HG02981 (cell line): ENCODE measurements around the gene SPACA1.
A peak's percentile ranks its signal among the peaks of the same experiment; 100 is the strongest.
"Not testable (repeated sequence)": the region's sequence is repeated elsewhere in the genome, so short reads cannot be mapped to it uniquely, and the experiment has no call there.

ENCODE experiments used
- ATAC-seq: cut with Tn5 transposase; IDR thresholded peaks from one replicate; pipeline ENCODE4 v1.9.1; 2021; ENCODE audit warnings: mild to moderate bottlenecking, moderate library complexity; ENCODE audit not compliant: unreplicated experiment

SPACA1 gene, protein sequence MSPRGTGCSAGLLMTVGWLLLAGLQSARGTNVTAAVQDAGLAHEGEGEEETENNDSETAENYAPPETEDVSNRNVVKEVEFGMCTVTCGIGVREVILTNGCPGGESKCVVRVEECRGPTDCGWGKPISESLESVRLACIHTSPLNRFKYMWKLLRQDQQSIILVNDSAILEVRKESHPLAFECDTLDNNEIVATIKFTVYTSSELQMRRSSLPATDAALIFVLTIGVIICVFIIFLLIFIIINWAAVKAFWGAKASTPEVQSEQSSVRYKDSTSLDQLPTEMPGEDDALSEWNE

DNA sequence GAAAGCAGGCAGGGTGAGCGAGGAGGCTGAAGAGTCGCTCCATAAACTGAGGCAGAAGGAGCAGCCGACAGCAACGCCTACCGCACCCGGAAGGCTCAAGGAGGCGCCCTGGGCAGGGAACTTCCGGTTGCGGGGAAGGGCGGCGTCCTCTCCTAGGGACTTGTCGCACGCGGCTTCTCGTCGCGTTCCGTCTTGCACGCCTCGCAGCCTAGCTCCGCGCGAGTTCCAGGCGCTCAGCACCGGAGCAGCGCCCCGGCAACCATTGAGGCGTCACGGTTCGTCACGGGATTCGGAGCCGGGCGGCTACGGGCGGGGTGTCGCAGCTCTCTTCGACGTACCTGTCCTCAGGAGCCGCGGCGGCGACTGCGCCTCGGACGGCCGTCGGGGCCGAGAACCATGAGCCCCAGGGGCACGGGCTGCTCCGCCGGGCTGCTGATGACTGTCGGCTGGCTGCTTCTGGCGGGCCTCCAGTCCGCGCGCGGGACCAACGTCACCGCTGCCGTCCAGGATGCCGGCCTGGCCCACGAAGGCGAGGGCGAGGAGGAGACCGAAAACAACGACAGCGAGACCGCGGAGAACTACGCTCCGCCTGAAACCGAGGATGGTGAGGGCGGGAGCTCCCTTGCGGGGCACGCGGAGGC, at the start of gene SPACA1:
Gene SPACA1 (plus strand): TSS at position 332 of the 641 bp plus-strand sequence. CDS start 65 bp downstream, at position 397.
- ATAC-seq: no peak

DNA sequence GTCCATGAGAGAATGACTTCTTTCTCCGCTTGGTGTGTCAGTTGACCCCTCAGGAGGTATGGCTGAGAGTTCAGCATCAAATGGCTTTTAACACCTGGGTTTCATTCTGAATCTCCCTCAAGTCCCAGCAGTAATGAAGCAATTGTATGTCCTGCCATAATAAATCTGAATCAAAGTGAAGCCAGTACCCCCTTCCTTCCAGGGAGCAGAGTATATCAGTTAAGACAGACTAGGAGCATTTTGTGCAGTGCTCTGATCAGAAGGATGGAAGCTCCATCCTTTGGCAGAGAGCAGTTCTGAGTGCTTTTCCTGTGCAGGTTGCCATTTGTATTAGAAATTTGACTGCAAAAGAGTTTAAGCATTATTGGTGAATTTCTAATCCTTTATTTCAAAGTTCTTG, 46.9 kb upstream of the SPACA1 start:
- ATAC-seq: no peak

DNA sequence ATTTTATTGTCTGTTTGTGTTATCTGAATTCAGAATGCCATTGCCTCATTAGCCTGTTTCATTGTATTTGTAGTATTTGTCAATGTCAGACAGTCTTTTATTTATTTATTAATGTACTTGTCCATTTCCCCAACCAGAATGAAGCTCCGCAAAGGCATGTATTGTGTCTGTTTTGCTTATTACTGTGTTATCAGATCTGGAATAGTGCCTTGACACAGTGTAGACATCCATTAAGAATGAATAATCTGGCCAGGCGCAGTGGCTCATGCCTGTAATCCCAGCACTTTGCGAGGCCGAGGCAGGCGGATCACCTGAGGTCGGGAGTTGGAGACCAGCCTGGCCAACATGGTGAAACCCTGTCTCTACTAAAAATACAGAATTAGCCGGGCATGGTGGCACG, 46.4 kb upstream of the SPACA1 start:
- not testable (repeated sequence) for ATAC-seq

DNA sequence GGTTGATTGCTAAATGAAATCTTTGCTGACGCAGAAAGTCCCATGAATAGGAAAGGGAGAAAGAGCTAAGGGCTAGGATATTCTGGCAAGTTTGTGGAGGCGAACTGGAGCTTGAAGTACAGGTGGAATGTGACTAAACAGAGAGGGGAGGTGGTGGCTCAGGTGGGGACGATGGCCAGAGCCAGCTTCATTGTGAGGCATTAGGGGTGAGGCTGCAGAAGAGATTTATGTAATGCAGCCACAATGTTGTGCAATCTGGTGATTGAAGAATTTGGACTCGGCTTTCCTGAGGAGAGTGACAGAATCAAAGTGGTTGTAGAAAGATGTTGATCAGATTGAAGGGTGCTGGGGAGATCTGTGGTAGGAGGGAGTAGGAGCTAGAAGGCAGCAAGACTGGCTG, 42.9 kb upstream of the SPACA1 start:
- no peak for ATAC-seq

DNA sequence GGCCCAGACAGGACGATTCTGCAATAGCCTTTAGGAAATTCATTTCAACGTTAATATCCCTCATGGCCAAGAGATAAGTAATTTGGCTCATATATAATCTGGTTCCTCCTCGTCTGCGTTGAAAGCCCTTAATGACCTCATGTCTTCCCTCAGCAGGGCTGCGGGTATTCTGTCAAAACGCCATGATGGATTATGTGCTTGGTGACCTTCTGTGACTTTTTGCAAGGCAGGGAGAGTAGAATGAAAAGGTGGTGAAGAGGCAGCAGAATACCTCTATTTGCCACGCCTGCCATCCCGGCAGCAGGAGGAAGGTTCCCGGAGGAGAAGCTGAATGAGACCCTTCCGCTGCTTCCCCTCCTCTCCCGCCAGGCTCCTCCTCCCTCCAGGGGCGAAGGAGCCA, 41.1 kb upstream of the SPACA1 start:
- ATAC-seq: no peak

DNA sequence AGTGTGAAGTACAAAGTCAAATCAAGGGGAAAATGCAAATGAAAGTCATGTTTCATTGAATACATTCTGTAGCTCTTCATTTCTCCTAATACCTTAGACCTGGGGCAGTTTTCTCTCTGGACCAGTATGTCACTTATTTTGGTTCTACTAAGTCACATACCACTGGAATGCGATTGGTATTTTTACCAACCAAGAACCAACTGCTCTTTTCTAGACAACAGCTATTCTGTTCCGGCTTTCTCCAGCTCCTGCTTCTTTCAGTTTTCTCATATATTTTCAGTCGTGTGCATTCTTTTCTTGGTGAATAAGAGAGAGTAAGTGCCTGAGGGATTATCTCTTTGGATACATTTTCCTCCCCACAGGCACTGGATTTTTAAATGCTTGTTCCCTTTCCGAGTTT, 39.2 kb upstream of the SPACA1 start:
- no peak for ATAC-seq

DNA sequence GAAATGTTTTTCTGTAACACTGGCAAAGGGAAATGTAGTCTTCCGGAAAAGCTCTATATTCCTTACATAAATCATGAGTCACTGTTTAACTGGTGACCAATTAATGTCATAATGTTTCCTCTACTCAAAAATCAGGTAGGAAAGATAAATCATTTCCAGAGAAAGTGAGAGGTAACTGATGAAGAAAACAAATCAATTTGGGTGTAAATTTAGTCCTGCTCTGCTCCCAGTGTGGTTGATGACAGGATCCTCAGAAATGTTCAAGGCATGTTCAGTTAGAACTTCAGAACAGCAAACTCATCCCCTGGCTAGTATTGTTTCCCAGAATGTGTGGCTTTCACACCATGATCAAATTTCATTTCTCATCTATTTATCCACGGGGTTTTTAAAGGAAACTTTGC, 38.8 kb upstream of the SPACA1 start:
- ATAC-seq: no peak

DNA sequence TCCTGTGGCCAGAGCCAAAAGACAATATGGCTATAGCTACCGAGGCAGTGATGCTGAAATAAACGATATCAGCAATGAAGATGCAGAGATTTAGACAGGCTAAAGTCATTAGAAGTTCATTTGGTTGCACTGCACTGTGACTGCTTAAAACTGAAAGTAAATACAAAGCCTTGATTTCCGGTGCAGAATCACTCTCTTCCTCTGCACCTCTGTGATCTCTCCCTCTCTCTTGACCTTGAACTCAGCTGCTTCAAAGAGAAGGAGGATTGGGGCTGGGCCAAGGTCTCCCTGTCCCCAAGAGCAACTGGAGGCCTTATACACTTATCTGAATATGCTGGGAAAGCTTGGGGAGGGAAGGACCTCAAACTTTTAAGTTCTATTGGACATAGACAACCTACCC, 34.6 kb upstream of the SPACA1 start:
- ATAC-seq: peak; percentile 78

DNA sequence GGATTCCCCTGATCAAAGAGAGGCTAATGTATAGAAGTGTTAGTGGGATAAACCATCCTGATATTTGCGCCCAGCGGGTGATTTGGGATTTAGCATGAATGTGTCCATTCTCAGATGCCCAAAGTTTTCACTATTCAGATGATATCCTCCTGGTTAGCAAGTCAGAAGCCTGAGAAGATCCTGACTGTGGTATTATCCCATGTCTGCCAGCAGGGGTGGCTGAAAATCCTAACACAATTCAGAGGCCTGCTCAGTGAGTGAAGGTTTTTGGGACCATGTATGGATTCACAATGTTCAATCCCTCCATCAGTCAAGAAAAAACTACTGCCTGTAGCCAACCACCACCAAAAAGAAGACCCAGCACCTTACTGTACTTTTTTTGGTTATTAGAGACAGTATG, 34.1 kb upstream of the SPACA1 start:
- no peak for ATAC-seq

DNA sequence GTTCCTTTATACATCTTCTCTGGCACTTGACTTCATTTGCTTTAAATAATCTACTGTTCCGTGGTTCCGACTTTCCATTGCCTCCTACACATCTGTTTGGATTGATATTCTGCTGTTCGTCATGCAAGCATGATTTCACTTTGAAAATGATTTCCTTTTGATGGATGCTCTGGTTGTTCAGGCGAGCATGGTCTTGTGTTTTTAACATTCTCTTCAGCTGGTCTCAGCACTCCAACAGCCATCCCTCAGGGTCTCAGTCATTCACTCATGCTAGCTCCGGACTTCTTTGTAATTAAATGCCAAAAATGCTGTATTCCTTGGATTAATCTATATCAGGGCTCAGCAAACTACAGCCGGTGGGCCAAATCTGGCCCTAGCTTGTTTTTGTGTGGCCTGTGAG, 27.2 kb upstream of the SPACA1 start:
- no peak for ATAC-seq

DNA sequence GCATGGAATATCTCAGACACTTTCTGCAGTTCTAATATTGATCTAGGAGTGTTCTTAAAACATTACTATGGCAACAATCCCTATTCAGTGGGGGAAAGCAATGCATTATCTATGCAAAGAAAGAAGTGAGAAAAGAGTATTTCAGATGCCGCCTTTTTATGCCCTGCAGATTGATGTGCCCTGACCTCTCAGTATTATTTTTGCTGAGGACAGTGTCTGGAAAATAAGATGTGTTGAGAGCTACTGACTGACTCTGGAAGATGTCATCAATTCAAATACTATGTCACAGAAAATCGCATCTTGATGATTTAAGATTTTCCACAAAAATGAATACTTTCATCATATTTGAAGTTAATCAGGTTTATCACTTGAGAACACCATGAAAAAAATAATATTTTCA, 22.9 kb upstream of the SPACA1 start:
- ATAC-seq: no peak

DNA sequence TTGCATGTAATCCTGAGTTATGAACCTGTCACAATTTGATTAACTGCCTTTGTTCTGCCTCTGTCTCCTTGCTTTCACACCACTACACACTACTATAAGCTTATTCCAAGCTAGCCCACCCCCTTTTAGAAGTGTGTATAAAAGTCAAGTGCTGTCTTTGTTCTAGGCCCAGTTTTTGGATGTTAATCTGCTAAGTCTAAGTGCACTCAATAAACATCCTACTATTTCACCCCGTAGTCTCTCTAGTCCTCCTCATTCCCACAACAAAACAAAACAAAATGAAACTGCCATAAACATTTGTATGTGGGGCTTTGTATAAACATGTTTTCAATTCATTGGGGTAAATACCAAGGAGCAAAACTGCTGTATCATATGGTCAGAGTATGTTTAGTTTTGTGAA, 16.1 kb upstream of the SPACA1 start:
- ATAC-seq: no peak

DNA sequence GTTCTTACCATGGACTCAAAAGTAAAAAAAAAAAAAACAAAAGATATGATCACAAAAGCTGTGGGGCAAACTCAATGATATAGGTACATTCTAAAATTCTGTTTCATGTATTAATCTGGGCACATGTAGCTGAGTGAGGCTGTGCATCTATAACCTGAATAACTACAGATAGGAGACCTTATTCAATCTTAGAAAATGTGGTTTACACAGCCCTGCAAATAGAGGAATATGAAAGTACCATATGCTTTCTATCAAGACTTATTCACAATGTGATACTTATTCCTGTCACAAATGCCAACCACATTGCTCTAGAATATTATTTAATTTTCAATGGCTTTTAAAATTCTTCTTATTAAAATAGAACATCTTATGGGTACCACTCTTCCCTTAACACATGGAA, 3.1 kb upstream of the SPACA1 start:
- ATAC-seq: no peak

DNA sequence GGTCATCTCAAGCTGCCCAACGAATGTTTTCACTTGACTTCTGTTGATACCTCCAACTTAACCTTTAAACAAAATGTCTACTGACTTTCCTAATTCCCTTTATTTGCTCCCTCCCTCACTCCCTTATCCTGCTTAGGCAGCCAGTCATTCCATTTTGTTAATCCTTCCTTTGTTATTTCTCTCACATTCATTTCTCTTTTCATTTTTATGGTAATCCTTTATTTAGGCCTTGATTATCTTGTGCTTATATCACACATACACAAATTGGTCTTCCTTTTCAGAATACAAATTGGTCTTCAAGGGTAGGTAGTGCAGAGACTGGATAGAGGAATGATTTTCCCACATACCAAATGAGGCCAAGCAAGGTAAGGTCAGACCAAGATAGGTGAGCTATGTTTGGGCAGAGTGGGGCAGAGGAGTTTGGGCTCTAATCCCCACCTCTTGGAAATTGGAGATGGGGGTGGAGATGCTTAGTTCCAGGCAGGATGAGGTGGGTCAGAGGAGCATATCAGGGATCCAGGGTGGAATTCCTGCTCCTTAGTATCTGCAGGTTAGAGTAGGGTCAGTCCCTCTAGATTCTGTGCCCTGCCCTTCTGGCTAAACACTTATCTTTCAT, 2.0 kb upstream of the SPACA1 start:
- ATAC-seq: no peak

DNA sequence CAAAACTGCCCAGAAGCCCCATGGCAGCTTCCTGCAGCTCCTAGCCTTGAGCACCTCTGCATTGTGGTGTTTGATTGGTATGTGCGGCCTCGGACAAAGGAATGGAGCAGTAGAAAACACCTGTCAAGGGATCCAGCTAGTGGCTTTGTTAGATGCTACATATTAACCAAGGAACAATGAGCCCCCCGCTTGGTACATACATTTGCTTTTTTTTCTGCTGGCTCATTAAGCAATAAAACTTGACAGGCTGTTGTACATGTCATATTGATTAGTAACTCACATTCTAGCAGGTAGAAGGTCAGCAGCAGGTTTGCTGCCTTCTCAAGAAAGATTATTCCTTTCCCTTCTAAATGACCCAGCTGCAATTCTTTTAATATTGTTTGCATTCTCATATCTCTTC, 937 bp downstream of the SPACA1 start:
- ATAC-seq: no peak

DNA sequence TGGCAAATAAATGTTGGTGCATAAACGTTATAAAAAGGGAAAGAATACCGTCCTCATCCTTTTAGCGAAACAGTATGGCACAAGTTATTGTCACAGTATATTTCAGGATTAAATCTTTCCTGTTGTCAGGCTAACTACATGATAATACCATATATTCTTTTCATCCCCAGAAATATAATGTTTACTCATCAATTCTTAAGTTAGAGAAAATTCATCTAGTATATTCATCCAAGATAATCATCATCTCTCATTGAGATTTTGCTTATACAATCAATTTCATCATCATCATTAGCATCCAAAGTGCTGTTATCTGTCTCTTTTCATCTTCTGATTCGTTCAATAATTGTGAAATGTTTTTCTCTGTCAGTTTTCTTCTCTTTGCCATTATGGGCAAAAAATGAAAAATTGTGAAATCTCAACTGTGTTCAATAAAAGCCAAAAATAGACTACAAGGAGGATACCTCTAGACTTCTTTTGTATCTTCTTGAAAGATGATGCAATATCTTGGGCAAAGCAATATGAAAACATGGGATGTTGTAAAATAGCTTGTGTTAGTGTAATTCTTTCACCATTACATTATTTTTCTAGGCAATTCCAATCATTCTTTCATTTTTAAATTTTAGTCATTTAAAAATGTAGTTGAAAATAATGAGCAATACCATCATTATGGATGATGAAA, 2.6 kb downstream of the SPACA1 start:
- no peak for ATAC-seq

DNA sequence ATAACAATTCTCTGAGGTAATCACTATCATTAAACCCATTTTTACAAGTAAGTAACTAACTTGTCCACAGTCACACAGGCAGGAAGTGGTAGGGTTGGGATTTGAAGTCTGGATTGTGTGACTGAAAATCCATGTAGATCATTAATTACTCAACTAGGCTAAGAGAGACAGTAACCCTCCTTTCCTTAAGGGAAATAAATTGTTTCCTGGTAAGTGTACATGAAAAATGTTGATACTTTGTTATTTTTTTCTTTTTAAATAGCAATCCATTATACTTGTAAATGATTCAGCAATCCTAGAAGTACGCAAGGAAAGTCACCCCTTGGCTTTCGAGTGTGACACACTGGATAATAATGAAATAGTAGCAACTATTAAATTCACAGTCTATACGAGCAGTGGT, 11.6 kb downstream of the SPACA1 start:
- ATAC-seq: no peak

DNA sequence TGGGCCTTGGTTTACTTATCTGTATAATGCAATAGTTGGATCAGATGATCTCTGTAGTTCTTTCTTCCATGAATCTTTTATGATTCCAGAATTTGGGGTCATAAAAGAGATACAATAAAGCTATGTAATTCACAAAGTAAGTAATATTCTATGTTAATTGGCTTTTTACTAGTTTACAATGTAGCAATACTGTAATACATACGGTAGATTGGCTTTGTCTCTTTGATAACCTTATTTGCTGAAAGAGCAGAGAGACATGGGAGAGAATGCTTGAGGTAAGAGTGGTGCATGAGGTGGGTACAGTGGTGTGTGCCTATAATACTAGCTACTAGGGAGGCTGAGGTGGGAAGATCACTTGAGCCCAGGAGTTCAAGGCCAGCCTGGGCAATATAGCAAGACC, 14.7 kb downstream of the SPACA1 start:
- no peak for ATAC-seq

DNA sequence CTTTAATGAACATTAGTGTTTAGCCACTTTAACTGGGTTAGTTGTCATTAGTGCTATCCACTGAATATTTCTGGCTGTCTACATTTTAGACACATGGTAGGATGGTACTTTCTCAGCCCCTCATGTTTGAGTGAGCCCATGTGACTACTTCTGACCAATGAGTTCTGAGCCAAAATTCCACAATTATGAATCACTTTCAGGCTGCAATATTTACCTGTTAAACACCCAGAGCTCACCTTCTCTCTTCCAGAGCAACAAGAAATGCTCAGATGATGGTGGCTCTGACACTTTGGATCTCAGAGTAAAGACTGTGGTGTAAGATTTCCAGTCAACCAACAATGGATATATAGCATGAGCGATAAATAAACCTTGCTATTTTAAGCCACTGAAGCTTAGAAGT, 24.8 kb downstream of the SPACA1 start:
- no peak for ATAC-seq

DNA sequence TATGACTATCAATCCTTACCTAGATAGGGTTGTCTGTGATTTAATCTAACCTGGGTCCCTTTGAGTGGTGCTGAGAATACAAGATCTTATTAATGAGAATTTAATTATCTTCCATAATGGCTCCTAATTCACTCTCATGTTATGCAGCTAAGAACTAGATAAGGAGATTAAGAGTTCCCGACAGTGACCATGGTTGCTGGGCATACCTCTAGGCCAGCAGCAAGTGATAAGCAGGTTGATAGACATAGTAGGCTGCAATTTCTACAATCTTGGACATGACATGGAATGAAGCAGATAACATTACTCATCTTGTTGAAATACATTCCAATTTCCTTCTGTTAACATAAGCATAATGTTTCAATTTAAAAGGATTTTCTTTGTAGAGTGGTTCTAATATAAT, 27.1 kb downstream of the SPACA1 start:
- no peak for ATAC-seq

DNA sequence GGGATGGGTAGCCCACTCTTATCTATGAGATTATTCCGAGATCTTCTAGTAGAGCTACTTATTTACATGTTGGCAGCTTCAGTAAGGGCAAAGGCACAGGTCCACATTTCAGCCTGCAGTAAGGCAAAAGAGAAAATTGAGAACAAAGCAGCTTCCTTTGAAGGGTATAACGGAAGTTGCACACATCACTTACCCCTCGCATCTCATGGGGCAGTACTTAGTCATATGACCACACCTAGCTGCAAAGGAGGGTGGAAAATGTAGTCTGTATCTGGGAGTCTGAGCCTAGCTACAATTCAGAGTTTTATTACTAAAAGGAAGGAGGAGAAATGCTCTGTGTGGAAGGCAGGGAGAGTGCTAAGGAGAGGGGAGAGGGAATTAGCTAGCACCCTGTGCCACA, 29.7 kb downstream of the SPACA1 start:
- ATAC-seq: no peak

DNA sequence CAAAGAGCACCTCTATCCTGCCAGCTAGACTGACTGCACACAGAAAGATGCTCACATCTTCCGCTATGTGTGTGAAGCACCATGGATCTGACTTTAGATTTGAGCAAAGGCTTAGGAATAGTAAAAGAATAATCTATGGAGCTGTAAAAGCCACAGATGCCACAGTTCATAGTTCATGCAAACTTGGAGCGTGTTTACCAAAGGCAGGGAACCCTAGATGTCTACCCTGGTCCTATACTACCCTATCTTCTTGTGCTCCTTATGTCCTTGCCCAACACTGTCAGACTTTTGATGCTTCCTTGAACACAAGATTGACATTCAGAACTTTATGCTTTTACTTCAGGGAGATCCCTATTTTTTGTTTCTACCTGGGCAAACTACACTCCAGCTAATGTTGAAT, 39.2 kb downstream of the SPACA1 start:
- no peak for ATAC-seq
